ENCODE data around the gene EIF4E2.

Gene EIF4E2

GRCh38 chr2:232508251-232508650 is 42.2 kb upstream of the EIF4E2 start:
- Histone ChIP-seq H3K36me3 (ENCODE audit: control insufficient read depth, insufficient read depth, low read length) (no peaks in the 10 kb centered on the region), H3K4me1 (ENCODE audit: control insufficient read depth, insufficient read depth, low read length) (peaks cover 5% of the 10 kb centered on the region), H3K27me3 (ENCODE audit: control insufficient read depth, insufficient read depth, low read length, poor library complexity, severe bottlenecking) (peaks cover 37% of the 10 kb centered on the region), H3K9me3 (ENCODE audit: control insufficient read depth, low read length) (no peaks in the 10 kb centered on the region), H3K4me3 (ENCODE audit: insufficient read depth, low read depth, low read length) (no peak overlapping the region), H3K27ac (ENCODE audit: insufficient read depth, low read depth, low read length, poor library complexity, severe bottlenecking) (no peak overlapping the region)
- WGBS, 2 experiments = 86 to 87% methylated on average over 7 of the region's 7 CpGs

- Histone ChIP-seq H3K9me3 (ENCODE audit: control insufficient read depth, low read length) (no peaks in the 10 kb centered on the region), H3K4me1 (ENCODE audit: control insufficient read depth, insufficient read depth, low read length) (peaks cover 5% of the 10 kb centered on the region), H3K27me3 (ENCODE audit: control insufficient read depth, insufficient read depth, low read length, poor library complexity, severe bottlenecking) (peaks cover 8% of the 10 kb centered on the region), H3K4me3 (ENCODE audit: insufficient read depth, low read depth, low read length) (no peak overlapping the region), H3K36me3 (ENCODE audit: control insufficient read depth, insufficient read depth, low read length) (no peaks in the 10 kb centered on the region), H3K27ac (ENCODE audit: insufficient read depth, low read depth, low read length, poor library complexity, severe bottlenecking) (no peak overlapping the region)
- WGBS, 2 experiments = 86 to 90% methylated on average over 11 of the region's 11 CpGs
These were observed 39.1 kb upstream of the EIF4E2 start for GRCh38 chr2:232511336-232511890.

GRCh38 chr2:232512602-232513001 is 37.9 kb upstream of the EIF4E2 start:
- Histone ChIP-seq H3K9me3 (ENCODE audit: control insufficient read depth, low read length) (no peaks in the 10 kb centered on the region), H3K4me1 (ENCODE audit: control insufficient read depth, insufficient read depth, low read length) (no peaks in the 10 kb centered on the region), H3K27ac (ENCODE audit: insufficient read depth, low read depth, low read length, poor library complexity, severe bottlenecking) (no peak overlapping the region), H3K36me3 (ENCODE audit: control insufficient read depth, insufficient read depth, low read length) (no peaks in the 10 kb centered on the region), H3K27me3 (ENCODE audit: control insufficient read depth, insufficient read depth, low read length, poor library complexity, severe bottlenecking) (peaks cover 3% of the 10 kb centered on the region), H3K4me3 (ENCODE audit: insufficient read depth, low read depth, low read length) (no peak overlapping the region)
- 84 to 86% methylated on average over 10 of the region's 10 CpGs for WGBS, 2 experiments

DNA sequence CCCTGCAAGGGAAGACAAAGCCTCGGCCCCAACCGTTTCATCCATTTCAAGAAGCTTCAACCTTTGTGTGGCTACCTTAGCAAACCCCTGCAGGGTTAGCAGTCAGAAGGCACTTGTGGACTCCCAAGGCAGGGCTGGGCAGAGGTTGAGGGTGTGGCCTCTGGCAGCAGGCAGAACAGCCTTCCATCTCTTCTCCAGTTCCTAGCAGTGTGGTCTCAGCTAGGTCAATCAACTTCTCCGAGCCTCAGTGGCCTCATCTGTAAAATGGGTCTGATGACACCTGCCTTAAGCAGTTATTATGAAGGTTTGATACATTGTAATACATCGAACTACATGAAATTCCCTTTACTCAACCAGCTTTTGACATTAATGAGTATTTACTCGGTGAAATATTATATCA is 37.1 kb upstream of the EIF4E2 start:
- Histone ChIP-seq H3K36me3 (ENCODE audit: control insufficient read depth, insufficient read depth, low read length) (no peaks in the 10 kb centered on the region), H3K9me3 (ENCODE audit: control insufficient read depth, low read length) (no peaks in the 10 kb centered on the region), H3K27ac (ENCODE audit: insufficient read depth, low read depth, low read length, poor library complexity, severe bottlenecking) (no peak overlapping the region), H3K4me1 (ENCODE audit: control insufficient read depth, insufficient read depth, low read length) (no peaks in the 10 kb centered on the region), H3K4me3 (ENCODE audit: insufficient read depth, low read depth, low read length) (no peak overlapping the region), H3K27me3 (ENCODE audit: control insufficient read depth, insufficient read depth, low read length, poor library complexity, severe bottlenecking) (peaks cover 4% of the 10 kb centered on the region)
- 80 to 82% methylated on average over 3 of the region's 5 CpGs for WGBS, 2 experiments

DNA sequence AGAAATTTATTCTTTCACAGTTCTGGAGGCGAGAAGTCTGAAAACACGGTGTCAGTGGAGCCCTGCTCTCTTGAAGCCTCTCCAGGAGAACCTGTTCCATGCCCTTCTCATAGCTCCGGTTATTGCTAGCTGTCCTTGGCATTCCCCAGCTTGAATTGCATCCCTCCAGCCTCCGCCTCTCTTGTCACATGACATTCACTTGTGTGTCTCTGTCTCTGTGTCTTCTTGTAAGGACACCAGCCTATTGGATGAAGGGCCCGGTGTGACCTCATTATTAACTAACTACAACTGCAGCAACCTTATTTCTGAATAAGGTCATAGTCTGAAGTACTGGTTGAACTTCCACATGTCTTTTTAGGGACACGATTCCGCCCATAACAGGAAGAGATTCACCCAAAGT is 34.9 kb upstream of the EIF4E2 start:
- H3K9me3 ChIP-seq (ENCODE audit: control insufficient read depth, low read length) = no peaks in the 10 kb centered on the region
- H3K36me3 ChIP-seq (ENCODE audit: control insufficient read depth, insufficient read depth, low read length) = no peaks in the 10 kb centered on the region
- H3K27ac ChIP-seq (ENCODE audit: insufficient read depth, low read depth, low read length, poor library complexity, severe bottlenecking) = no peak overlapping the region
- H3K4me3 ChIP-seq (ENCODE audit: insufficient read depth, low read depth, low read length) = no peak overlapping the region
- peaks cover 25% of the 10 kb centered on the region for H3K27me3 ChIP-seq (ENCODE audit: control insufficient read depth, insufficient read depth, low read length, poor library complexity, severe bottlenecking)
- 92% methylated on average over 7 of the region's 7 CpGs for WGBS, 2 experiments
- H3K4me1 ChIP-seq (ENCODE audit: control insufficient read depth, insufficient read depth, low read length) = no peaks in the 10 kb centered on the region

- H3K27me3 ChIP-seq (ENCODE audit: control insufficient read depth, insufficient read depth, low read length, poor library complexity, severe bottlenecking) = peaks cover 34% of the 10 kb centered on the region
These were observed 33.9 kb upstream of the EIF4E2 start for GRCh38 chr2:232516551-232516950.

DNA sequence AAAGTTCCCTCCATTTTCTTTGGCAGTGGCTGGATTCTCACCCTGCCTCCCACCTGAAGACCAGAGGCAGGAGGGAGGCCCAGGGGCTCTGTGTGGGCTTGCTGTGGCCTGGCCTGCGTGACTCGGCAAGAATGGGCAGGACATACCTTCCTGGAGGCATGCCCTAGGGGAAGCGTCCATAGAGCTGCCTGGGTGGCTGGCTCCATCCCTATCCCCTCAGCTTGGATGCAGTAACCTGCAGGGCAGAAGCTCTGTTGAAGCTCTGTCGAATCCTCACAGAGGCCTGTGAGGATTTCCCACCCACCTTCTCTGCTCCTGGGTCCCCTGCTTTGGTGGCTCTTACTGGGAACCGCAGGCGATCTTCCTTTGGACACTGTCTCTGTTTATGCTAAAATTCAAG is 31.6 kb upstream of the EIF4E2 start:
- Histone ChIP-seq H3K27ac (ENCODE audit: insufficient read depth, low read depth, low read length, poor library complexity, severe bottlenecking) (no peak overlapping the region), H3K27me3 (ENCODE audit: control insufficient read depth, insufficient read depth, low read length, poor library complexity, severe bottlenecking) (peaks cover 57% of the 10 kb centered on the region), H3K36me3 (ENCODE audit: control insufficient read depth, insufficient read depth, low read length) (no peaks in the 10 kb centered on the region), H3K9me3 (ENCODE audit: control insufficient read depth, low read length) (no peaks in the 10 kb centered on the region), H3K4me1 (ENCODE audit: control insufficient read depth, insufficient read depth, low read length) (peaks cover 8% of the 10 kb centered on the region), H3K4me3 (ENCODE audit: insufficient read depth, low read depth, low read length) (no peak overlapping the region)
- 62% methylated on average over 6 of the region's 6 CpGs for WGBS, 2 experiments

More at GRCh38 chr2:232516551-232516950, 33.9 kb upstream of the EIF4E2 start:
- H3K4me3 ChIP-seq (ENCODE audit: insufficient read depth, low read depth, low read length) = no peak overlapping the region
- no peak overlapping the region for H3K27ac ChIP-seq (ENCODE audit: insufficient read depth, low read depth, low read length, poor library complexity, severe bottlenecking)
- H3K4me1 ChIP-seq (ENCODE audit: control insufficient read depth, insufficient read depth, low read length) = no peaks in the 10 kb centered on the region
- H3K9me3 ChIP-seq (ENCODE audit: control insufficient read depth, low read length) = no peaks in the 10 kb centered on the region
- WGBS, 2 experiments = 88 to 90% methylated on average over 3 of the region's 3 CpGs
- no peaks in the 10 kb centered on the region for H3K36me3 ChIP-seq (ENCODE audit: control insufficient read depth, insufficient read depth, low read length)

- Histone ChIP-seq H3K27ac (ENCODE audit: insufficient read depth, low read depth, low read length, poor library complexity, severe bottlenecking) (no peak within 1 kb of the TSS), H3K4me1 (ENCODE audit: control insufficient read depth, insufficient read depth, low read length) (peaks cover 8% of the 10 kb centered on the region), H3K4me3 (ENCODE audit: insufficient read depth, low read depth, low read length) (no peak within 1 kb of the TSS), H3K9me3 (ENCODE audit: control insufficient read depth, low read length) (no peaks in the 10 kb centered on the region), H3K36me3 (ENCODE audit: control insufficient read depth, insufficient read depth, low read length) (no peaks in the 10 kb centered on the region), H3K27me3 (ENCODE audit: control insufficient read depth, insufficient read depth, low read length, poor library complexity, severe bottlenecking) (peaks cover 66% of the 10 kb centered on the region)
- WGBS, 2 experiments = 59 to 63% methylated on average over 18 to 19 of the region's 19 CpGs
These were observed 30.7 kb upstream of the EIF4E2 start, which contains the start of gene PRSS56 for GRCh38 chr2:232519581-232520438. Gene PRSS56 (plus strand): TSS chr2:232520388. CDS start chr2:232520599, 211 bp downstream.

DNA sequence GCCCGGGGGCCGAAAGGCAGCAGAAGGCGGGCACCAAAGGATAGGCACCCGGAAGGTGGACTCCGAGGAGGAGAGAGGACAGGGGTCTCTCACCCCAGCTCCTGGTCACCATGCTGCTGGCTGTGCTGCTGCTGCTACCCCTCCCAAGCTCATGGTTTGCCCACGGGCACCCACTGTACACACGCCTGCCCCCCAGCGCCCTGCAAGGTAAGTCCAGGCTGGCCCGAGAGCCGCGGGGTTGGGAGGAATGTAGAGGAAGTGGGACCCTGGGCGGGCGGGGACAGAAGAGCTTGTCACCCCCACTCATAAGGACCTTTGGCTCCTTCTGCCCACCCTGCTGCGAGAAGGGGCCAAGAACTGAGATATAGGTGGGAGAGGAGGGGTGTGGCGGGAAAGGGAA is 30.0 kb upstream of the EIF4E2 start:
- no peaks in the 10 kb centered on the region for H3K36me3 ChIP-seq (ENCODE audit: control insufficient read depth, insufficient read depth, low read length)
- H3K27ac ChIP-seq (ENCODE audit: insufficient read depth, low read depth, low read length, poor library complexity, severe bottlenecking) = no peak overlapping the region
- peaks cover 70% of the 10 kb centered on the region for H3K27me3 ChIP-seq (ENCODE audit: control insufficient read depth, insufficient read depth, low read length, poor library complexity, severe bottlenecking)
- H3K9me3 ChIP-seq (ENCODE audit: control insufficient read depth, low read length) = no peaks in the 10 kb centered on the region
- H3K4me3 ChIP-seq (ENCODE audit: insufficient read depth, low read depth, low read length) = no peak overlapping the region
- 86 to 89% methylated on average over 15 of the region's 15 CpGs for WGBS, 2 experiments
- peaks cover 8% of the 10 kb centered on the region for H3K4me1 ChIP-seq (ENCODE audit: control insufficient read depth, insufficient read depth, low read length)

GRCh38 chr2:232521098-232521497 is 29.4 kb upstream of the EIF4E2 start:
- Histone ChIP-seq H3K4me1 (ENCODE audit: control insufficient read depth, insufficient read depth, low read length) (peaks cover 8% of the 10 kb centered on the region), H3K9me3 (ENCODE audit: control insufficient read depth, low read length) (no peaks in the 10 kb centered on the region), H3K4me3 (ENCODE audit: insufficient read depth, low read depth, low read length) (no peak overlapping the region), H3K27me3 (ENCODE audit: control insufficient read depth, insufficient read depth, low read length, poor library complexity, severe bottlenecking) (peaks cover 68% of the 10 kb centered on the region), H3K27ac (ENCODE audit: insufficient read depth, low read depth, low read length, poor library complexity, severe bottlenecking) (no peak overlapping the region), H3K36me3 (ENCODE audit: control insufficient read depth, insufficient read depth, low read length) (no peaks in the 10 kb centered on the region)
- 91 to 93% methylated on average over 14 of the region's 14 CpGs for WGBS, 2 experiments
